ENCODE measurements around the gene SLC13A3.

GRCh38 chr20:46512943-46513844 is 138.1 kb downstream of the SLC13A3 start, which contains the start of gene ZNF334:
- TF ChIP-seq CTCF (IDR thresholded peaks at IDR 0.05) (no peak), POLR2A (IDR thresholded peaks at IDR 0.05) (no peak)
